NCI-H69 (cell line): ENCODE results near the gene TSPAN9.

Experiments
- DNase-seq: peaks from one replicate; lab custom pipeline; 2025; lab: John Stamatoyannopoulos, UW

The TSPAN9 gene

DNA sequence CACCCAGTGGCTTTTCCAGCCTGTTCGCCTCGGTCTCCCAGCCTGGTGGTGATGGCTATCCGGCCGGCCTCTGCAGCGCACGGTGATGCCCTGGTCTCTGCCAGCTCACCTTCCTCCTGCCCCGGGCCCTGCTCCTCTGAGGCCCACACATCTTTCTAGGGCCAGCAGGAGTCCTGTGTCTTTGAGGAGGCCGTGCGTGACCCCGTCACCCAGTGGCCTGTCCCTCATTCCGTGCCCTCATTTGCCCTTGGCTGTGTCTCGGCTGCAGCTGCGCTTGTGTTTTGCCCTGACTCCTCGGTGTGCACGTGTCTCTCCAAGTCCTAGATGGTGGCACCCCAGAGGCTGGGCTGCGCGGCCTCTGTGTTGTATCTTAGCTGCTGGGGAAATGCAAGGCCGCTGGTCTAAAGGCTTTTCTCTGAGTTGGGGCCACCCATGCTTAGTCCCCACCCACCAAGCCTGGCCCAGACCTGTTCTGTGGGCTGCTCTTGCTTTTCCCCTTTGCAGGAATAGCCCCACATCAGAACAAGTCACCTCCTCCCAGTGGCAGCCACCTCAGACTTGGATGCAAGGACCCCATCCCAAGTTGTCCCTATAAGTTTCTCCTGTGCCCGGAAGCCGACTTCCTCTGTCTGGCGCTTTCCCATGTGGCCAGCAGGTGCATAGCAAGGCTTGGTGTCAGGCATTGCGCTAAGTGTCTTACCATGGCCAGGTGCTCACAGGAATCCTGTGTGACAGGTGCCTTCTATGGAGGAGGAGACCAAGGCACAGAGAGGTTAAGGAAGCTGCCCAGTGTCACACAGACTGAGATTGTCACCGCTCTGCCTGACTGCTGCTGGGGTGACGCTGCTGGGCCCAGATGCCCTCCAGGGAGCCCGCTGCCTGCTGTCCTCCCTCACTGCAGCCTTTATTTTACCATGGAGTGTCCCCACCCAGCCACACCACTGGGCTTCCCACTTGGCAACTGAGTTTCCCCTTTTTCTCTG is 64.5 kb downstream of the TSPAN9 start:
- peak; percentile 32 for DNase-seq

DNA sequence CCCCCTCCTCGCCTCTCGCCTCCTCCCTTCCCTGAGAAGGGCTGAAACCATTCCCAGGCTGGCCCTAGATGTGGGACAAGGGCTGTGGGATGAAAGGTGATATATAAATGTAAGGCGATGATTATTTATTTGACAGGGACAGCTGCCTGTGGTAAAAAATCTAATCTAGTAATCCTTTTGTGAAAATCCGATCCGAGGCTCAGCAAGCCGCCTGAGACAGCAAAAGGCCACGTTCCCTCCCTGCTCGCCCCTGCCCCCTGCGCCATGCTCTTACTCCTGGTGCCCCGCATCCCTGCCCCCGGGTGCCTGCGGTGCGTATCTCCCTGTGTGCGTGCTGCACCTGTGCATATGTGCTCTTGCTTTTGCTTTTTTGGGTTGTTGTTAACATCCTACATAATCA is 65.2 kb downstream of the TSPAN9 start:
- DNase-seq = no peak

DNA sequence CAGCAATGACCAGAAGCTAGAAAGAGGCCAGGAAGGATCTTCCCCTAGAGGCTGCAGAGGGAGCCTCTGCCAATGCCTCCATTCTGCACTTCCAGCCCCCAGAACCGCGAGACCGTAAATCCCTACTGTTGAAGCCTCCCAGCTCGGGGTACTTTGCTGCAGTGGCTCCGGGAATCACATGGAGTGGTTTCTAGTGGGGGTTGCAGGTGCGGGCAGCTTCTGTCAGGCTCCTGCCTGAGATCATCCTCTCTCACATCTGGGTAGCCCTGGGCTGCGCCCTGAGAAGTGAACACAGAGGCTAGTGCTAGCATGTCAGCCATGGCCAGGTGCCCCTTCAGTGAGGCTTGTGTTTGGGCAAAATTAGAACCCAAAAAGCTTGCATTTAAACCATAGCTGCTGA is 67.3 kb downstream of the TSPAN9 start:
- DNase-seq = no peak

DNA sequence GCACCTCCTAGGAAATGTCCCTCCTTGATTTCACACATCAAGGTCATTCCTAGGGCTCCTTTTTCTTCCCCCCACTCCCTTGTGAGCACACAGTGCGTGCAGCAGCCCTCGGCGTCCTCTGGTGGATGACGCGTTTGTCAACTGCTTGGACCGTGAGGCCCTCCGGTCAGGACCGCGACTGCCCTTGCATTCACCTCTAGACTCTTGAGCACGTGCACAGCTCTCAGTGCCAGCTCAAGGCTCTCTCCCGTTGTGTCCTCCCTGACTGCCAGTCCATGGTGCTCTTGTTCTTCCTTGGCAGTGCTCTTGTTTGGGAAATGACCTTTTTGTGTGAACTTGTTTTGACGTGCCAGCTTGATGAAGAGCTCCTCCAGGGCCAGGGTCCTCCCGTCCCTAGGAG is 67.9 kb downstream of the TSPAN9 start:
- no peak for DNase-seq

DNA sequence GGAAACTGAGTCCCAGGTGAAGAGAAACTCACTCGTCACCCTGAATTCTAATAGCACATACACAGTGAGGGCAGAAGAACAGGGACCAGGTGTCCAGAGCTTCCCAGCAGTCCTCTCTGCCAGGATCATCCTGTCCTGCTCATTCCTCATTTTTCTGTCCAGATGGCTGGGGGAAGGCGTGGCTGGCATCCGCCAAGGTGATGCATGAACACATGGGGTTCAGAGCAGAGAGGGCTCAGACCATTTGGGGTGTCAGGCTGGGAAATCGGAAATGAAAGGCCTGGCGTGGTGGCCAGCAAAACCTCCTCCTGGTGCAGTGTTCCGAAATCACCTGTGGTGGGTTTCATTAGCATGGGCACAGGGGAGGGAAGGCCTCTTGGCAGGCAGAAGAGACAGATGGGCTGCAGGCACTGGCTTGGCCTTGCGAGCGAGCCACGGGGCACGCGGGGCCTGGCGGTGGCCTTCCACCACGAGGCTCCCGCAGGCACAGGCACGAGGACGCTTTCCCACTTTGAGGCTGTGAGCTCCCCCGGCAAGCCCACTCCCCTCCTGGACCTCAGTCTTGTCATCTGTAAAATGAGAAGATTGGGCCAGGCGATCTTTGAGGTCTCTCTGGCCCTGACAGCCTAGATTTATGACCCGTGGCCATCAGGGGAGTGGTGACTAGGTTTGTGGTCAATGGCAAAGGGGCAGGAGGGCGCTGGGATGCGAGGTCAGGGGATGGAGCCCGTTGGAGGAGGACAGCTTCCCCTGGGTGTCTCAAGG is 68.5 kb downstream of the TSPAN9 start:
- peak; percentile 45 for DNase-seq

DNA sequence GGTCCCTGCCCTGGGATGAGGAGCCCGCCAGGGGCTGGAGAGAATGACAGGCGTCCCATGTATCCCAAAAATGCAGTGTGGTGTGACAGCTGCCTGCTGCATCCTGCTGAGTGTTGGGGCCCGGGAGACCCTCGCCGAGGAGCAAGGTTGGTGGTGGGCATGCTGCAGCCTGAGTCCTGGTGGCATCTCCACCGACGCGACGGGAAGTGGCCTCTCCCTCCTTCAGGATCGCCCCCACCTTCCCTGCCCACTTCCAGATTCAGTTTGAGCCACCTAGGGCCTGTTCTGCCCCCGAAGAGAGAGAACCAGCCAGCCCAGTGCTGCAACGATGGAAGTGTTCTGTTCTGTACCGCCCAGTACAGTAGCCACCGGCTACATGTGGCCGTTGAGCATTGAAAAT is 70.1 kb downstream of the TSPAN9 start:
- DNase-seq = no peak

DNA sequence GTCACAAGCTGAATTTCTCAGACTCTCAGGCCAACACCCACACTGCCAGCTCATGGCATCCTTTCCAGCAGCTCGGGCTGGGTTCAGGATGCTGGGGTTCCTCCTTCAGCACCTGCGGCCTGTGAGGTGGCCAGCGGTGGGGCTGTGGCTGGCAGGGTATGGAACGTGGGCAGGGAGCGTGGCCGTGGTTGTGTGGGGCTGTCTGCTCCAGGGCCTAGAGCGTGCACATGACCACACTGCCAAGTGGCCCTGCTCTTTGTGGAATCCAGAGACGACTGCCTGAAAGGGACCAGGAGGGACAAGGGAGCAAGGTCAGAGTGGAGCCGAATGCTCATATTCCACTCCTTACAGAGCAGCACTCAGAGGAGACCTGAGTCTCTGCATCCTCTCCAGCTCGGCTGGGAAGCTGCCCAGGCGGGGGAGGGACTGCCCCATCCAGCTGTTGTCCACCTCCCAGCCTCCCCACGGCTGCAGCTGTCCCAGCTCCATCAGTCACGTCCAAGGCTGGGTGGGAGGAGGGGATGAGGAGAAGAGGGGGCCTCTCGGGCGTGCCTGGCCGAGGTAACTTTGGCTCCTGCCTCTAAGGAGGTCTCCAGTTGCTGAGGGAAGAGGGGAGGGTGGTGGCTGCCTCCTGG is 71.3 kb downstream of the TSPAN9 start:
- DNase-seq = no peak

DNA sequence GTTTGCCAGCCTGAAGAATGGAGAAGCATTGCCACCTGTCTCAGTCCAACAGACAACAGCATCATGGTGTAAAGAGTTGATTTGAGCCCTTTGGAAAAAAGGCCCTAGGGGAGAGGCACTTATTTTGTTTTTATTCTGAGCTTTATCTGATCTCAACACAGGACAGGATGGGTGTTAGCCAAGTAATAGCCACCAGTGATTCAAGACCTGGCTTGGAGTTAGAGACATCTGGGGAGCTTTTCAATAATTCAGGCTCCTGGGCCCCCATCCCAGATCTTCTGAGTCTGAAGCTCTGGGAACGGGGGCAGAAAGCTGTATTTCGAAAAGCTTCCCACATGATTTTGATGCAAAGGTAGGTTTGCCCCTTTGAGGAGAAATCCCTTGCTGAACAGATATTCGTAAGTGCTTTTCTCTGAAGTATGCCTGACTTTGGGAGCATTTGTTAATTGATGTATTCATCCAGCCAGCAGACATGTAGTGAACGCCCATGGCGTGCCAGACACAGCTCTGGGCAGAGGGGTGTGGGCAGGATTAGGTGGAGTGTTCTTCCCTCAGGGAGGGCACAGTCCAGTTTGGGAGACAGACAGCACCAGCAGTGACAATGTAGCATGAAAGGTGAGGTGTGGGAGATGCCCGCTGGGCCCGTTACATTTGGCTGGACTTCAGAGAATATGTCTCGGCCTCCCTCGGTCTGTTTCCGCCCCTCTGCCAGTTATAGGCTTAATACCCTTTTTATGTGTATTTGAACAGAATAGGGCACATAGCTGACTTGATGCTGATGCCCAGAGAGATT is 72.5 kb downstream of the TSPAN9 start:
- peak; percentile 33 for DNase-seq

DNA sequence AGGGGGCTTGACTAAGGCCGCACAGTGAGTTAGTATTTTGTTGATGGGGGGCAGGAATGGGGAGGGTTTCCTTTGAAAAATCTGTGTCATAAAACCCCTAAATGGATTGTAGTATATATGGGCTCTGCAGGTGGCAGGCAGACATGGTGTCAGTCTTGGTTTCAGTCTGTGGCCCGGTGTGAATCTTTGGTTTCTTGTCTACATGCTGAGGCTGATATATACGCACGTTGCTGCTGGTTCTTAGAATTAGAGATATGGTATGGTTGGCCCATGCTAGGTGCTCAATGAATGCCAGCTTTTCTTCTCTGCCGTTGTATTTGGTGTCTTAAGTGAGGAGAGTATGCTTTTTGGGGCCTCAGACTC is 73.1 kb downstream of the TSPAN9 start:
- DNase-seq = no peak

DNA sequence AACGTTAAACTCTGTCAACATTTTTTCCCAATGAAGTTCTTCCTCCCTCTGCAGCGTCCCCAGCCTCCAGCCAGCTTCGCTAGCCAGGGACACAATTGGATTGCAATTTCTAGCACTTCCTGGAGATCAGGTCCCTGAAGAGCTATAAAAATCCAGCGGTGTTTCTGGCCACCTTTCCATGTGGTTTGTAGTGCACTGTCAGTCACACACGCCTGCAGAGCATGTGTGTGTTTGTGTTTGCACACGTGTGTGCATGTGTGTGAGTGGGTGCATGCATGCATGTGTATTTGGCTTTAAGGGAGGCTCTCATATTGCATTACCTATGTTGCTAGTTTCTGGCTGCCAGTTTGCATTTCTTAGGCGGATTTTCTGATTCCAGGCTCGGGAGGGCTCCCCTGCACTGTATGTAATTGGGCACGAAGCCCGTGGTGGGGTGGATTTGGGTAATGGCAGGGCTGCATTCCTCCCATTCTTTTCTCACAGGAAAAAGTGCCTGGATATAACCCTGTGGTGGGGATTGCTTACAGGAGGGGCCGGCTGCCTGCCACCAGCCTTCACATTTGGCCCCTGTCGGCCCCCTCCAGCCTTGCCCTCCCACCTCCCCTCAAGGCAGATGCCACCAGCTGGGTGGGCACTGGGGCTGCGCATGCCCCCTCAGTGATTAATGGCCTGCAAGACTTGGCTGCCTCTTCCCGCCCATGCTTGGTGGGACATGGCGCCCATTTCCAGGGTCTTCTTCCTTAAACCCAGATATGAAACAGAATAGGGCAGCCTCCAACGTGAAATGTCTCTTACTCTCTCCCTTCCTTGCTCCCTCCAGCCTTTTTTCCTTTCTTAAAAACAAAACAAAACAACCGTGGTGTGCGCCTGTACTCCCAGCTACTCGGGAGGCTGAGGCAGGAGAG is 74.0 kb downstream of the TSPAN9 start:
- DNase-seq = peak; percentile 51

DNA sequence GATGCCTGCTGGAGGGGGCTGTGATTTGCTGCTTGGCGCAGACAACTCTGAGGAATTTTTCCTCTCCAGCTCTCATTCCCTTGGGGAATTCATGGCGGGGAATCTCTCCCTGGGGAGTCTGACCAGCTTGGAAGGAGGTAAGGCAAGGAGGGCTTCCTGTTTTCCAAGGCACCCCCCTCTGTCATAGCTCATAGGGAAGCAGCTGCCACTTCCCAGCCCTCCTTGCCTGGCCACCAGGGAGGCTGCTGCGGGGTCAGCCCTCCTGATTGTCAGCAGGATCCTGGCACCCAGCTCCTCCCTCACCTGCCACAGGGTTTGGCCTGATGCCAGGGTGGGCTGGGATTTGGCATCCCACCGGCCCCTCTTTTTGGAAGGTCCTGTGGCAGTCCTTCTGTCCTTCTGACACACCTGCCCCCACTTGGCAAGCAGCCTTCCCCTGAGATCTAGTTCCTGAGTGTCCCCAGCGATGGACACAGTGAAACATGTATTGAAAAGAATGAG is 74.9 kb downstream of the TSPAN9 start:
- peak; percentile 77 for DNase-seq

DNA sequence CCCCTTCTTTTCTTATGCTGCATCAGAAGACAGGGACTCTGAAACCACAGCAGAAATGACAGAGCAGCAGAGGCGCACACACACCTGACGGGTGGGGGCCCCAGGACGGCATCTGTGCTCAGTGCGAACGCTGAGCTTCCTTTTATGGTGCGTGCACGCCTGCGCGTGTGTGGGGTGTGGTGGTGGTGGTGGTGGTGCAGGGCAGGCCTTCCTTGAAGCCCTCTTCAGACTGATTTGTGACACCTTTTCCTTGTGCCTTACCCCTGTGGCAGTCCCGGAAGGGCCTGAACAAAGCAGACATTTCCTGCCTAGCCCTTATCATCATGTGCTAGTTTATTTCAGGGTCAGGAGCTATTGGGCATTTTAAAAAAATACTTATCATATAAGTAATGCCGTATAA is 75.7 kb downstream of the TSPAN9 start:
- peak; percentile 24 for DNase-seq

DNA sequence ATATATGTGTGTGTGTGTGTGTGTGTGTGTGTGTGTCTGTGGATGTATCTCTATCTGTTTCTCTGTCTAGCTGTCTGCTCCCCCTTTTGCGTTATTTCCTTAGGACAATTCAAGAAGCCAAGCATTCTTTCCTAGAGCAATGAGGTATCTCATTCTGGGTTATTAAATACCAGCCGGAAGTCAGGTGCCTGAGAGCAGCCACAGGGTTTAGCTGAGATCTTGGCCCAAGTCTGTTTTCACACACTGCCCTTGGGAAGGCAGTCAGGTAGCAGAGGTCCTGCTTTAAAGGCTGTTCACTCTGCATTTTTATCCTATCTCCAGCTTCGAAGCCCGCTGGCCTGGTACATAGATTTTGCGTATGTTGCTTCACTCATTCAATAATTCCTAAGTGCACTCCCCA is 76.8 kb downstream of the TSPAN9 start:
- DNase-seq = no peak

DNA sequence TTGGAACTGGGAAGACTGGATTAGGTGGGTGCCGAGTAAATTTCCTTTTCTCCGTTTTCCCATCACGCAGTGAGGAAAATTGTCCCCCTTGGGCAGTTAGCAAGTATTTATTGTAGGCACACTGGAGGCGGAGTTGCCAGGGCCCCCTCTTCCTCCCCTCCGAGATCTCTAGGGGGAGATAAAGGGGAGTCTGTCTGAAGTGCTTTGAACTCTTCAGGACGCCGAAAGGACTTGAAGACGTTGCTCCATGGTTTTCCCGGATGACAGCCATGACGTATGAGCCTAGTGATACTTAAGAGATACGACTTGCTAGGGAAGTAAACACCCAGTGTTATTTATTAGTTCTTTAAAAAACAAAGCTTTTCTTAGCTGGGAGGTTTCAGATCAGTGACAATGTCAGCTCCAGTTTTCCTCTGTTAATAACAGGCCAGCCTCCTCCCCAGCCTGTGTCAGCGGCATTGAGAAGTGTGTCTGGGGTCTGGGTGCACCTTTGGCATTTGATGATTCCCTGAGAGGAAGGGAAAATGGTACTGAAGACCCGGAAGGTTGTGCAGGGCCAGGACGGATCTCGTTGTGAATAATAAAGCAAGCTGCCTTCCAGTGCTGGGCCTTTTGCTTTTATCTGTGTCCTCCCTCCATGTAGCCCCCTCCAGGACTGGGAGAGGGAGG is 78.7 kb downstream of the TSPAN9 start:
- DNase-seq = no peak

DNA sequence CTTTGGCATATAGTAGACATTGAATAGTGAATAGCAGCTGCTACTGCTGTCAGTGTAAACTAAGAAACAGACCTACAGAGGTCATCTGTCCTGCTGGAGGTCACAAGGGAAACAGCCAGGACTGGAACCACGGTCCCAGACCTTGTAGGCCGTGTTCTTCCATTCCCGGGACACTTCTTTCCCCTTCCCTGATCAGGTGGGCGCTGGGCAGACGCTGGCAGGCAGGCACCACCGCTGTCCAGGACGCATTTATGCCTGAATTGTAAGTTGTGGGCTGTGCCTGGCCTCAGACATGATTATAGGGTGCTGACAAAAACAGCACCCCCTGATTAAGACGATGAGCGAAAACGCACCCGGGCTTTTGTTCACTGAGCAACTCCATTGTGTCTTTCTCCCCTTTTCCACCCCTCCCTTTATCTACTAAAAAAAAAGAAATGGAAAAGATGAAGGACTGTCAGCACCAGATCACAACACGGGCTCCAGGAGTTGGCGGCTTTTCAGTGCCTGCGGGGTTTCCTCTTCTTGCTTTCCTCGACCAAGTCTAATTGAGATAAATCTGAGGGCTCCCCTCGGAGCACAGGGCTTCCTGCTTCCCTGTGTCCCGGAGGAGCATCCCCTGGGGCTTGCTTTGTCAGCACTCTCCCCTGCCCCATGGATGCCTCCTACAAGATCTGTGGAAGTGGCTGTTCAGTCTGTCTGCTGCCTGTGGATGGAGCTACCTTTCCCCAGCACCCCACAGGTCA is 80.6 kb downstream of the TSPAN9 start:
- peak; percentile 68 for DNase-seq

DNA sequence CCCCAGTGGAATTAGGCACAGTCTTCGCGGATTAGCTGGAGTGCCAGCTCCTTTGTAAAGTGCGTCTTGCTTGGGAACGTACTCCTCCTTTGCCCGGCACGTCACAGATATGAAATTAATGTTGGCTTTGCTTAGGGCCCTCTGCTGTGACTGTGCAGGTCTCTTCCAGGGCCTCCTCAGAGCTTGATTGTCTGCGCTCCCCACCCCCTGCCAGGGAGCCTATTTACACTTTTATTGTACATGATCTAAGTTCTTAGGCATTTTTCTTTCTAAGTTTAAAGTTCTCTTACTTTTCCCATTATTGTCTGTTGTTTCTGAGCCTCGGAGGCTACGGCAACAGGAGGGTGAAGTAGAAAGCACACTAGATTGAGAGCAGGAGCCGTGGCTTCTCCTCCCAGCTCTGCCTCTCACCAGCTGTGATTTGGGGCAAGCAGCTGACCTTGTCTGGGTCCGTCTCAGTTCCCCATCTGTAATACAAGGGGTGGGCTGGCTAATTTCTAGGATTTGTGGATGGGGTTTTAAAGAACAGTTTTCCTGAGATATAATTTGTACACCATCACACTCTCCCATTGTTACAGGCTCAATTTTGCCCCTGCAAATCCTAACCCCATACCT is 81.8 kb downstream of the TSPAN9 start:
- no peak for DNase-seq

DNA sequence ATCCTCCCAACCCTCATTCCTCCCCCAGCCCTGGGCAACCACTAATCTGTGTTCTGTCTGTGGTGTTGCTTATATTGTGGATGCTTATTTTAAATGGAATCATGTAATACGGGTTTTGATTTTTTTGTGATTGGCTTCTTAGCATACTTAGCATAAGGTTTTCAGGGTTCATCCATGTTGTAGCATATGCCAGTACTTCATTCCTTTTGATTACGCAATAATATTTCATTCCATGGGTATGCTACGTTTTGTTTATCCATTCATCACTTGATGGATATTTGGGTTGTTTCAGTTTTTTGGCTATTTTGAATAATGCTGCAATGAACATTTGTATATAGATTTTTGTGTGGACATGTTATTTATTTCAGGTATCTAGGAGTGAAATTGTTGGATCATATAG is 82.9 kb downstream of the TSPAN9 start:
- DNase-seq = no peak

DNA sequence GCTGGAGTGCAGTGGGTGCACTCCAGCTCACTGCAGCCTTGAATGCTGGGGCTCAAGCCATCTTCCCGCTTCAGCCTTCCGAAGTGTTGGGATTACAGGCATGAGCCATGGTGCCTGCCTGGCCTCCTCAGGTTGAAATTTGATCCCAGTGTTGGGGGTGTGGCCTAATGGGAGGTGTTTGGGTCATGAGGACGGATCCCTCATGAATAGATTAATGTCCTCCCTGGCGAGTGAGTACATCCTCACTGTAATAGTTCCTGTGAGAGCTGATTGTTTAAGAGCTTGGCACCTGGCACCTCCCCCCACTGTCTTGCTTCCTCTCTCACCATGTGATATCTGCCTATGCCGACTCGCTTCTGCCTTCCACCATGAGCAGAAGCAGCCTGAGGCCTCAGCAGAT is 84.7 kb downstream of the TSPAN9 start:
- DNase-seq = peak; percentile 65
